K562 (cell line): ENCODE data around the gene MTFR2. TPM values are rescaled to one million over a fixed set of nuclear protein-coding genes. Genes with fewer than 3 reads are reported as not detected.
A peak's percentile ranks its signal among the peaks of the same experiment; 100 is the strongest.

ENCODE experiments used
- CBX8 ChIP-seq: fragments of 200-600 bp; sonication (generic); IDR thresholded peaks from 2 replicates; pipeline ENCODE4 v1.6.1; 2012; ENCODE audit warnings: borderline replicate concordance, mixed run types, low read depth, mild to moderate bottlenecking, moderate library complexity, mixed read lengths, low read length, control low read depth, inconsistent platforms; ENCODE audit not compliant: poor library complexity, severe bottlenecking; ENCODE audit errors: extremely low read depth
- E2F4 ChIP-seq: sonication (generic); formaldehyde crosslinking; IDR thresholded peaks from 2 replicates; pipeline ENCODE4 v1.8.0; 2022; ENCODE audit warnings: mild to moderate bottlenecking, low read depth, missing genetic modification reagents
- JUND ChIP-seq, 2 experiments: IDR thresholded peaks; 2 replicates in 1 of 2; 3 replicates in 1 of 2; pipeline ENCODE4 v1.6.1; 2011; ENCODE audit warnings: borderline replicate concordance in 2 of 2, low read depth in 2 of 2, low read length in 2 of 2, improper control_type of control experiment in 1 of 2, missing biosample characterization in 1 of 2, missing genetic modification characterization in 1 of 2, missing genetic modification reagents in 1 of 2
- MBD2 ChIP-seq: sonication (generic); IDR thresholded peaks from 2 replicates; pipeline ENCODE4 v1.6.1; 2016; ENCODE audit warnings: low read depth, borderline replicate concordance
- RBM25 ChIP-seq: fragments of 200-400 bp; formaldehyde crosslinking; IDR thresholded peaks from 2 replicates; pipeline ENCODE4 v1.6.1; 2018; ENCODE audit warnings: low read length, low read depth, moderate library complexity; ENCODE audit not compliant: severe bottlenecking
- RBM39 ChIP-seq: fragments of 200-400 bp; formaldehyde crosslinking; optimal IDR thresholded peaks from 2 replicates; pipeline ENCODE3; 2018; ENCODE audit warnings: low read depth, low read length
- SMARCC2 ChIP-seq: fragments of 450-650 bp; IDR thresholded peaks from 2 replicates; pipeline ENCODE4 v1.6.1; 2017; ENCODE audit warnings: antibody characterized with exemption, moderate library complexity, mild to moderate bottlenecking, low read depth
- SRSF9 ChIP-seq: fragments of 200-400 bp; formaldehyde crosslinking; IDR thresholded peaks from 2 replicates; pipeline ENCODE4 v1.6.1; 2017; ENCODE audit warnings: low read depth, low read length, borderline replicate concordance
- ZNF165 ChIP-seq: fragments of 250-450 bp; sonication (Bioruptor Pico); IDR thresholded peaks from 2 replicates; pipeline ENCODE4 v1.4.0; 2020; ENCODE audit warnings: borderline replicate concordance
- ZNF212 ChIP-seq: fragments of 450-650 bp; formaldehyde crosslinking; IDR thresholded peaks from 2 replicates; pipeline ENCODE4 v1.4.0; 2020; ENCODE audit warnings: mild to moderate bottlenecking
- ZSCAN32 ChIP-seq: fragments of 450-650 bp; formaldehyde crosslinking; IDR thresholded peaks from 2 replicates; pipeline ENCODE4 v1.4.0; 2020; ENCODE audit warnings: mild to moderate bottlenecking, moderate library complexity
- polyA plus RNA-seq, 8 experiments: library from polyadenylated mRNA; depleted of rRNA in 4 of 8; stranded (reverse) in 5 of 8; unstranded in 3 of 8; fragments of >200 nt; fragmentation: Nextera tagmentation in 2 of 8; fragmentation: Illumina TruSeq in 1 of 8; extraction: Ambion mirVana in 2 of 8; extraction: Trizol in 1 of 8; gene quantifications; 2 replicates each; pipeline versions ENCODE4 v1.2.1 to v1.2.3, GENCODE V29; 2011 to 2014; ENCODE audit warnings: inconsistent platforms in 1 of 8, missing spikeins in 1 of 8
- total RNA-seq, 7 experiments: library from RNA; depleted of rRNA in 6 of 7; stranded (reverse); fragments of >200 nt in 6 of 7; fragmentation: Illumina TruSeq in 2 of 7; extraction: Trizol in 2 of 7; gene quantifications; 2 replicates each; pipeline versions ENCODE4 v1.2.1 to v1.2.3, GENCODE V29; 2011 to 2021; ENCODE audit warnings: low replicate concordance in 1 of 7
- TF ChIP-seq, protein P1 (sequence below): sonication (generic); formaldehyde crosslinking; IDR thresholded peaks from 2 replicates; pipeline ENCODE4 v1.4.0; 2020; ENCODE audit warnings: mild to moderate bottlenecking, missing genetic modification reagents
- TF ChIP-seq, protein P2 (sequence below): fragments of 450-650 bp; formaldehyde crosslinking; IDR thresholded peaks from 2 replicates; pipeline ENCODE4 v1.4.0; 2020; ENCODE audit warnings: mild to moderate bottlenecking, moderate library complexity
- TF ChIP-seq, protein P3 (sequence below): fragments of 450-650 bp; formaldehyde crosslinking; IDR thresholded peaks from 2 replicates; pipeline ENCODE4 v1.4.0; 2022; ENCODE audit warnings: missing genetic modification characterization
- TF ChIP-seq, protein P4 (sequence below): fragments of 450-650 bp; IDR thresholded peaks from 2 replicates; pipeline ENCODE4 v1.6.1; 2016; ENCODE audit warnings: antibody characterized with exemption
- TF ChIP-seq, protein P5 (sequence below): sonication (generic); formaldehyde crosslinking; IDR thresholded peaks from 2 replicates; pipeline ENCODE4 v1.8.1; 2023; ENCODE audit warnings: mild to moderate bottlenecking, missing genetic modification reagents

MTFR2 gene
- total and polyA plus RNA-seq, 9 of the 15 experiments (the other 6 are each of a cell fraction or from before 2014, with no cell fraction given), result 10.1 to 63.3 (median 45.9) TPM

DNA sequence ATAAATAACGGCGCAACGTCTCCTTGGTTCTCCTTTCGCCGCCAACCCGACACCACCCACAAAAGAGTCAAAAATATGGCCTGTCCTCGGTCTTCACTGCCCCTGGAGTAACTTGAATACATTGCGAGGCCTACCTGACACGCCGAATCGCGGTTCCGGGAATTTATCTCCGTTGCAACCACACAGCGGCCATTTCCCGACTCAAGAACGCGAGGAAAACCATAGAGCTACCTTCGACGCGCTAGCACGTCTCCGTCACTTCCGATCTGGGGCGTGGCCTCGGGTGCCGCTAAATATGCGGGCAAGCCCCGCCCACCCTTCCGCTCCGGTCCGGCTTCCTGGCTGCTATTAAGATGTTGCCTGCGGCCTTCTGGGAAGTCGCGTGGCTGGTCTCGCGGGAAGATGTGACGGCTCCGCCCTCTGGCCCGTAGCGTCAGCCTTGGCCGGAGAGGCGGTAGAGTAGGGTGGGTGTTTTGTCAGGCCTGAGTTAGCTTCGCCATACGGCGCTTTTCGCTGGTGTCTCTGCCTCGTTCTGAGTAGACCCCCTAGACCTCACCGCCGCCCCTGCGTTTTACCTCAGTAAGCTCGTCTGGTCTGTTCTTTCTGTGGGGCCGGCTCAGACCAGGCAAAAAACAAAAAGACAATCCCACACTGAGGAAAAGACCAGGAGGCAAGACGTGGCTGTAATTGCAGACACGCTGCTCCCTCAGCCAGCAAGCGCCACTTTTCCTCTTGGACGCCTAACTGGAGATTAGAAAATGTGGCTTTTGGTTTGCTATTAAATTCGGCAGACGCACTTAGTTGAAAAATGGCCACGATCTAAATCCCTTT, 39.7 kb upstream of the MTFR2 start, which contains the start of gene BCLAF1 (continued):
- TF ChIP-seq, protein P1, sequence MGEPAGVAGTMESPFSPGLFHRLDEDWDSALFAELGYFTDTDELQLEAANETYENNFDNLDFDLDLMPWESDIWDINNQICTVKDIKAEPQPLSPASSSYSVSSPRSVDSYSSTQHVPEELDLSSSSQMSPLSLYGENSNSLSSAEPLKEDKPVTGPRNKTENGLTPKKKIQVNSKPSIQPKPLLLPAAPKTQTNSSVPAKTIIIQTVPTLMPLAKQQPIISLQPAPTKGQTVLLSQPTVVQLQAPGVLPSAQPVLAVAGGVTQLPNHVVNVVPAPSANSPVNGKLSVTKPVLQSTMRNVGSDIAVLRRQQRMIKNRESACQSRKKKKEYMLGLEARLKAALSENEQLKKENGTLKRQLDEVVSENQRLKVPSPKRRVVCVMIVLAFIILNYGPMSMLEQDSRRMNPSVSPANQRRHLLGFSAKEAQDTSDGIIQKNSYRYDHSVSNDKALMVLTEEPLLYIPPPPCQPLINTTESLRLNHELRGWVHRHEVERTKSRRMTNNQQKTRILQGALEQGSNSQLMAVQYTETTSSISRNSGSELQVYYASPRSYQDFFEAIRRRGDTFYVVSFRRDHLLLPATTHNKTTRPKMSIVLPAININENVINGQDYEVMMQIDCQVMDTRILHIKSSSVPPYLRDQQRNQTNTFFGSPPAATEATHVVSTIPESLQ, result peak; percentile 84
- TF ChIP-seq JUND (IDR thresholded peaks at IDR 0.05; ENCODE audit: borderline replicate concordance, low read depth, low read length) (peak; percentile 65; the same call in 1 of the 2 replicates), JUND (tag; IDR thresholded peaks at IDR 0.05; ENCODE audit: borderline replicate concordance, low read depth, low read length) (no peak; the same call in 2 of the 3 replicates), SRSF9 (no peak), ZNF212 (CRISPR knock-in tag) (no peak), MBD2 (peak; percentile 87), SMARCC2 (peak; percentile 67), CBX8 (no peak), RBM39 (no peak), ZSCAN32 (CRISPR knock-in tag) (peak; percentile 82), ZNF165 (CRISPR knock-in tag) (peak; percentile 86; the same call in 1 of the 2 replicates), E2F4 (no peak; the same call in 1 of the 2 replicates), RBM25 (no peak)
- TF ChIP-seq, protein P2, sequence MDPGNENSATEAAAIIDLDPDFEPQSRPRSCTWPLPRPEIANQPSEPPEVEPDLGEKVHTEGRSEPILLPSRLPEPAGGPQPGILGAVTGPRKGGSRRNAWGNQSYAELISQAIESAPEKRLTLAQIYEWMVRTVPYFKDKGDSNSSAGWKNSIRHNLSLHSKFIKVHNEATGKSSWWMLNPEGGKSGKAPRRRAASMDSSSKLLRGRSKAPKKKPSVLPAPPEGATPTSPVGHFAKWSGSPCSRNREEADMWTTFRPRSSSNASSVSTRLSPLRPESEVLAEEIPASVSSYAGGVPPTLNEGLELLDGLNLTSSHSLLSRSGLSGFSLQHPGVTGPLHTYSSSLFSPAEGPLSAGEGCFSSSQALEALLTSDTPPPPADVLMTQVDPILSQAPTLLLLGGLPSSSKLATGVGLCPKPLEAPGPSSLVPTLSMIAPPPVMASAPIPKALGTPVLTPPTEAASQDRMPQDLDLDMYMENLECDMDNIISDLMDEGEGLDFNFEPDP (CRISPR knock-in tag), result no peak
- TF ChIP-seq, protein P3, sequence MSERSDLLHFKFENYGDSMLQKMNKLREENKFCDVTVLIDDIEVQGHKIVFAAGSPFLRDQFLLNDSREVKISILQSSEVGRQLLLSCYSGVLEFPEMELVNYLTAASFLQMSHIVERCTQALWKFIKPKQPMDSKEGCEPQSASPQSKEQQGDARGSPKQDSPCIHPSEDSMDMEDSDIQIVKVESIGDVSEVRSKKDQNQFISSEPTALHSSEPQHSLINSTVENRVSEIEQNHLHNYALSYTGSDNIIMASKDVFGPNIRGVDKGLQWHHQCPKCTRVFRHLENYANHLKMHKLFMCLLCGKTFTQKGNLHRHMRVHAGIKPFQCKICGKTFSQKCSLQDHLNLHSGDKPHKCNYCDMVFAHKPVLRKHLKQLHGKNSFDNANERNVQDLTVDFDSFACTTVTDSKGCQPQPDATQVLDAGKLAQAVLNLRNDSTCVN, result peak; percentile 74; the same call in 1 of the 2 replicates
- TF ChIP-seq, protein P4, sequence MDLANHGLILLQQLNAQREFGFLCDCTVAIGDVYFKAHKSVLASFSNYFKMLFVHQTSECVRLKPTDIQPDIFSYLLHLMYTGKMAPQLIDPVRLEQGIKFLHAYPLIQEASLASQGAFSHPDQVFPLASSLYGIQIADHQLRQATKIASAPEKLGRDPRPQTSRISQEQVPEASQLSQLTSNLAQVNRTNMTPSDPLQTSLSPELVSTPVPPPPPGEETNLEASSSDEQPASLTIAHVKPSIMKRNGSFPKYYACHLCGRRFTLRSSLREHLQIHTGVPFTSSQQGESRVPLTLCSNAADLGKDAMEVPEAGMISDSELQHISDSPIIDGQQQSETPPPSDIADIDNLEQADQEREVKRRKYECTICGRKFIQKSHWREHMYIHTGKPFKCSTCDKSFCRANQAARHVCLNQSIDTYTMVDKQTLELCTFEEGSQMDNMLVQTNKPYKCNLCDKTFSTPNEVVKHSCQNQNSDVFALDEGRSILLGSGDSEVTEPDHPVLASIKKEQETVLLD, result peak; percentile 41
- TF ChIP-seq, protein P5, sequence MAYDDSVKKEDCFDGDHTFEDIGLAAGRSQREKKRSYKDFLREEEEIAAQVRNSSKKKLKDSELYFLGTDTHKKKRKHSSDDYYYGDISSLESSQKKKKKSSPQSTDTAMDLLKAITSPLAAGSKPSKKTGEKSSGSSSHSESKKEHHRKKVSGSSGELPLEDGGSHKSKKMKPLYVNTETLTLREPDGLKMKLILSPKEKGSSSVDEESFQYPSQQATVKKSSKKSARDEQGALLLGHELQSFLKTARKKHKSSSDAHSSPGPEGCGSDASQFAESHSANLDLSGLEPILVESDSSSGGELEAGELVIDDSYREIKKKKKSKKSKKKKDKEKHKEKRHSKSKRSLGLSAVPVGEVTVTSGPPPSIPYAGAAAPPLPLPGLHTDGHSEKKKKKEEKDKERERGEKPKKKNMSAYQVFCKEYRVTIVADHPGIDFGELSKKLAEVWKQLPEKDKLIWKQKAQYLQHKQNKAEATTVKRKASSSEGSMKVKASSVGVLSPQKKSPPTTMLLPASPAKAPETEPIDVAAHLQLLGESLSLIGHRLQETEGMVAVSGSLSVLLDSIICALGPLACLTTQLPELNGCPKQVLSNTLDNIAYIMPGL, result no peak
